HG02642 (cell line): ENCODE measurements around the gene CCR5AS.
"Not testable (repeated sequence)": the region's sequence is repeated elsewhere in the genome, so short reads cannot be mapped to it uniquely, and the experiment has no call there.

Experiments used
- ATAC-seq: cut with Tn5 transposase; IDR thresholded peaks from one replicate; pipeline ENCODE4 v1.9.1; 2021; ENCODE audit warnings: mild to moderate bottlenecking; ENCODE audit not compliant: unreplicated experiment, poor library complexity

CCR5AS gene

DNA sequence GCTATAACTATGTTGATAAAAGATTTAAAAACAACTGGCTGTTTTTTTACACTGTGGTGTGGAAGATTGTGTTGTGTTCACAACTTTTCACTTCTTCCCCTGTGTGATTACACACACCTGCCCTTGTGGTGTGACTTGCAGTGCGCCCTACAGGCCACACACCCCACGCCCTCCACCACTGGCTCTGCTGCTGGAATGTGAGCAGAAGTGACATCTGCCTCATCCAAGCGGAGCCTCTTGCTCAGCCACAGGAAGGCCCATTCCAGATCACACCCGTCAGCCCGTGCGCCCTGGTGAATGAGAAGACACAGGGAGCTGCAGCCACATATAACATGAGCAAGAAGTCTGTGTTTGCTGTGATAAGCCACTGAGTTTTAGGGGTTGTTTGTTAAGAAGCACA lies 46.0 kb downstream of the CCR5AS start:
- ATAC-seq: no peak

DNA sequence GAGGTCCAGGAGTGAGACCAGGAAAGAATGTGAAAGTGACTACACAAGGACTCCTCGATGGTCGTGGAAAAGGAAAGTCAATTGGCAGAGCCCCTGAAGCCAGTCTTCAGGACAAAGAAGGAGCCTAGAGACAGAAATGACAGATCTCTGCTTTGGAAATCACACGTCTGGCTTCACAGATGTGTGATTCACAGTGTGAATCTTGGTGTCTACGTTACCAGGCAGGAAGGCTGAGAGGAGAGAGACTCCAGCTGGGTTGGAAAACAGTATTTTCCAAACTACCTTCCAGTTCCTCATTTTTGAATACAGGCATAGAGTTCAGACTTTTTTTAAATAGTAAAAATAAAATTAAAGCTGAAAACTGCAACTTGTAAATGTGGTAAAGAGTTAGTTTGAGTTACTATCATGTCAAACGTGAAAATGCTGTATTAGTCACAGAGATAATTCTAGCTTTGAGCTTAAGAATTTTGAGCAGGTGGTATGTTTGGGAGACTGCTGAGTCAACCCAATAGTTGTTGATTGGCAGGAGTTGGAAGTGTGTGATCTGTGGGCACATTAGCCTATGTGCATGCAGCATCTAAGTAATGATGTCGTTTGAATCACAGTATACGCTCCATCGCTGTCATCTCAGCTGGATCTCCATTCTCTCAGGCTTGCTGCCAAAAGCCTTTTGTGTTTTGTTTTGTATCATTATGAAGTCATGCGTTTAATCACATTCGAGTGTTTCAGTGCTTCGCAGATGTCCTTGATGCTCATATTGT lies 47.0 kb downstream of the CCR5AS start:
- ATAC-seq: no peak

DNA sequence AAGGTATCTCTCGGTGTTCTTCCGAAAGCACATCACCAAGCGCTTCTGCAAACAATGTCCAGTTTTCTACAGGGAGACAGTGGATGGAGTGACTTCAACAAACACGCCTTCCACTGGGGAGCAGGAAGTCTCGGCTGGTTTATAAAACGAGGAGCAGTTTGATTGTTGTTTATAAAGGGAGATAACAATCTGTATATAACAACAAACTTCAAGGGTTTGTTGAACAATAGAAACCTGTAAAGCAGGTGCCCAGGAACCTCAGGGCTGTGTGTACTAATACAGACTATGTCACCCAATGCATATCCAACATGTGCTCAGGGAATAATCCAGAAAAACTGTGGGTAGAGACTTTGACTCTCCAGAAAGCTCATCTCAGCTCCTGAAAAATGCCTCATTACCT lies 48.4 kb downstream of the CCR5AS start:
- no peak for ATAC-seq

DNA sequence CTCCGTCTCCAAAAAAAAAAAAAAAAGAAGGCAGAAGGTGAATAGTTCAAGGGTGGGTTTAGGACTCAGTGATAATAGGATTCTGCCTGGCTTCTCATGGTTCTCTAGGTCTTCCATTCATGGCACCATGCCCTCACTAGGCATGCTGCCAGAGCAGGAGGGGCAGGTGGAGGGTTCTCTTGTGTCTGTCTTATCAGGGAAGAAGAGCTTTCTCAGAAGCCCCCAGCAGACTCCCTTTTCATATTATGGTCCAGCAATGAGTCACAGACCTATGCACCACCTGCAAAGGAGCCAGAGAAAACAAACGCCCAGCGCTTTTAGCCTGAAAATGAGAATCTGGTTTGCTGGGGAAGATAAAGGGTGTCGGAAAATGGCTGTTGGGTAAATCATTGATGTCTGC lies 50.0 kb downstream of the CCR5AS start:
- ATAC-seq: no peak

DNA sequence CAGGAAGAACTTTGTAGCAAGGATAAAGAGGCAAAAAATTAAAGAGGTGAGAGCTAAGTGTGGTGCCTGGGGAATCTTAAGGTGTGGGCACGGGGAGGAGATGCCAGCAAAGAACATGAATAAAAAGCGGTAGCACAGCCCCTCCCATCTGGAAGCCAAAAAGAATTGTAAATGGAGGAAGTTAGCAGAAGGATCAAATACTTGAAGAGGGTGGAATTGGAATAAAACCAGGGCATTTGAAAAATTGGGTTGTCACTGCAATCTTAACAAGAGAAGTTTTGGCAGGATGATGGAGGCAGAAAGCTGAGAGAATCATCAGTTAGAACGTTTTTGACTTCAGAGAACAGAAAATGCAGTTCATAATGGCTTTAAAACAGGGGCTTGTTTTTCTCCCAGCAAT lies 50.6 kb downstream of the CCR5AS start:
- no peak for ATAC-seq

DNA sequence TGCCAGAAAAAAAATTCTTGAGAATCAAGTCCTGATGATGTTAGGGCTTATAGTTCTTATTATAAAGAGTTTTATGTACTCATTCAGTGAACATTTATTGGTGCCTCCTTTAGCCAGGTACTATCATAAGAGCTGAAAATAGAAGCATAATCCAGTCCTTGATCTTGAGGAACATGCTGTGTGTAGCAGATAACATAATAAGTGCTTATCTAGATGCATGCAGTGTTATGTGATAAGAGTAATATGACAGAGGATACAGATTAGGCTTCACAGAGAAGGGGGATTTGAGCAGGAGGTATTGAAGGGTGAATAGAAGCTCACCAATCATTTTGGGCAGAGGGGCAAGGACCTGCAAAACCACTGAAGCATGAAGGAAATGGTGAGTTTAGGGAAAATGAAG lies 51.9 kb downstream of the CCR5AS start:
- no peak for ATAC-seq

DNA sequence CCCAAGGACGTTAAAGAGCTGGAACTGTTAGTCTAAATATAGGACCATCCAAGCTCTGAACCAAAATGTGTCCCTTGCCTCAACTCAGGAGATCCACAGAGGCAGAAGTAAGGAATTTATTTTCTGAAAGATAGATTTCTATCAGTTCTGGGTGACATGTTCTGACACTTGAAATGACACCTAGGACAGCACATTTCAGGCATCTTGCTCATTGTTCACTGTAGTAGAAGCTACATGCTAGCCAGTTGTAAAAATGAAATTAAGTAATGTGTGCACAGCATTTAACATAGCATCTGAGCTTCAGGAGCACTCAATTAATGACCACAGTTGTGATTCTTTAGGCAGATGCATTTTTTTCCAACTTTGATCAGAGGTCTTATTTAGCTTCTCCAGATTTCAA lies 52.4 kb downstream of the CCR5AS start:
- ATAC-seq: no peak

DNA sequence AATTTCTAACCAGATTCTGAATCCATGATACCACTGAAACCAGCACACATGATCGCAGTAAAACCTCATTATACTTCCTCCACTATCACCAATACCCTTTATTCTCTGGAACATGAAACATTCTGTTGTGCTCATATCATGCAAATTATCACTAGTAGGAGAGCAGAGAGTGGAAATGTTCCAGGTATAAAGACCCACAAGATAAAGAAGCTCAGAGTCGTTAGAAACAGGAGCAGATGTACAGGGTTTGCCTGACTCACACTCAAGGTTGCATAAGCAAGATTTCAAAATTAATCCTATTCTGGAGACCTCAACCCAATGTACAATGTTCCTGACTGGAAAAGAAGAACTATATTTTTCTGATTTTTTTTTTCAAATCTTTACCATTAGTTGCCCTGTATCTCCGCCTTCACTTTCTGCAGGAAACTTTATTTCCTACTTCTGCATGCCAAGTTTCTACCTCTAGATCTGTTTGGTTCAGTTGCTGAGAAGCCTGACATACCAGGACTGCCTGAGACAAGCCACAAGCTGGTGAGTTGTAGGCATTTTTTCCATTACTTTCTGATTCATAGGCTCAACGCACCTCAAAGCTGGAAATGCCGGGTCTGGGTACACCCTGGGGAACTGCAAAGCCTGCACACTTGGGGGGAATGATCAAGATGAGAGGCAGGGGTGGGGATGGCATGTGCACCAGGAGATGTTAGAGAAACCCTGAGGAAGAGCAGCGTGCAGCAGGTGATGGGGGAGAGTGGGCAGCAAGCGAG lies 53.0 kb downstream of the CCR5AS start, which contains the start of gene CCR2:
TSS of gene CCR2 (plus strand) at position 465 of the 764 bp plus-strand sequence. CDS start 3,417 bp downstream, outside the sequence.
- no peak for ATAC-seq

DNA sequence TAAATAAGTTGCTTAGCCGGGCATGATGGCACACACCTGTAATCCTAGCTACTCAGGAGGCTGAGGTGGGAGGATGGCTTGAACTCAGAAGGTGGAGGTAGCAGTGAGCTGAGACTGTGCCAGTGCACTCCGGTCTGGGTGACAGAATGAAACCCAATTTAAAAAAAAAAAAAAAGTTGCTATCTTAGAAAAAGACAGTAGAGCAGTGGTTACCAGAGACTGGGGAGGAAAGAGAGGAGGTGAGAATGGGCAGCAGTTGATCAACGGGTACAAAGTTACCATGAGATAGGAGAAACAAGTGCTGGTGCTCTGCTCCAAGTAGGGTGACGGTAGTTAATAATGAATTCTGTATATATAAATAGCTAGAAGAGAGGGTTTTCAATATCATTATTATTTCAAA lies 53.8 kb downstream of the CCR5AS start:
- no peak for ATAC-seq

DNA sequence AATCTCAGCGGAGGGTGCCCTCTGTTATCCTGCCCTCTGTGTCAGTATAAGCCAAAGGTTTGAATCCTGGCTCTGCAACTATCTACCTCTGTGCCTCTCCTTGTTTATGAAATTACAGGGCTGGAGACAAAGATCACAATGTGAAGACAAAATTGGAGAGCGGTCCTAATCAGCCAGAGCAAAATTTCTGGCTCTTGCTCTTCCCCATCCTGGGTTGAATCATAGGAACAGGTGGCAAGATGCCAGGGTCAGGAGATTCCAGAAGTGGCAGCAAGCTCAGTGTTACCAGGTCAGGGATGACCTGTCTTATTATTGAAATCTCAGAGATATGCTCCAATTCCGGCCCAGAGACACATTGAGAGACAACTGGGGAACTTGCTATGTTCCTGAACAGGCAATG lies 55.2 kb downstream of the CCR5AS start:
- no peak for ATAC-seq

DNA sequence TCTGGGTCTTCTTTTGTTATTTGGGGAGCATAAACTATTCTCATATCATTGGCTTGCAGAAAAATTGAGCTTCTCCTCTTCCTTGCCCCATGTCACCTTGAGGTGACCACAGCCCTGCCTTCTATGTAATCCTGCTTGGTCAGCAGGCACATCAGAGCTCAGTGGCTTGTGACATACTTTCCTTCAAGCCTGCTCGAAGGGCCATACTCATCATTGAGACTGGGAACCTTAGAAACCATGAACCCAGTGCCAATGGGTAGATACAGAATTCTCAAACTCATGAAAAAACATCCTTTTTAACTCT lies 56.7 kb downstream of the CCR5AS start:
- no peak for ATAC-seq

DNA sequence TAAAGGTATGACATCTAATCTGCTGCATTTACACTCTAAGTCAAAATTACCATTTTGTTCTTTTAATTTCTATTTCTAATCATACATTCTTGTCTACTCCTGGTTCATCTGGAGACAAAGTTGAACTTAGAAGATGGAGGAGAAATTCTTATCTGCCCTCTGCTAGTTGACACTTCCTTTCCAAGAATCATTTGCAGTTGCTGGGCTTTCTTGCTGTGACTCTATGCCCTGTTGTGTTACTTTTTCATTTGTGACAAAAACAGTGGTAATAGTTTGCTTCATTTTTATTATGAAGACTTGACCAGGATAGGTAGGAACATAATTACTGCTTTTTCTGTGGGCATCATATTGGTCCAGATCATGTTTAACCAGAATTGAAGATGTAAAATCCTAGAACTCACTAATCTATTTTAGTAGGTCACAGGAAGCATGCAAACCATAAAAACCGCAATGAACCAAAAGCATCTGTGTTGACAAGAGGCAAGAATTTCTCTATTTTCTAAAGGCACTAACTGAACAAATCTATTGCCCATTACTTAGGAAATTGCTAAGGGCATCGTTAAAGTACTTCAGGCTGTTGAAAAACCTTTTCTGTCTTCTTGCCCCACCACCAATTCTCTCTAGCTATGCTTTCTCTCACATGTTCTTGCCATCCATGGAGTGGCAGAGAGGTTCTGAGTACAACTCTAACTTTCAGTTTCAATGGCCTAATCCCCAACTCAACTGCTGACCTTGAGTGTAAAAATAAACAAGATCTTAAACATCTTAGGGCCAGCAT lies 57.2 kb downstream of the CCR5AS start:
- peak; percentile 67 for ATAC-seq

DNA sequence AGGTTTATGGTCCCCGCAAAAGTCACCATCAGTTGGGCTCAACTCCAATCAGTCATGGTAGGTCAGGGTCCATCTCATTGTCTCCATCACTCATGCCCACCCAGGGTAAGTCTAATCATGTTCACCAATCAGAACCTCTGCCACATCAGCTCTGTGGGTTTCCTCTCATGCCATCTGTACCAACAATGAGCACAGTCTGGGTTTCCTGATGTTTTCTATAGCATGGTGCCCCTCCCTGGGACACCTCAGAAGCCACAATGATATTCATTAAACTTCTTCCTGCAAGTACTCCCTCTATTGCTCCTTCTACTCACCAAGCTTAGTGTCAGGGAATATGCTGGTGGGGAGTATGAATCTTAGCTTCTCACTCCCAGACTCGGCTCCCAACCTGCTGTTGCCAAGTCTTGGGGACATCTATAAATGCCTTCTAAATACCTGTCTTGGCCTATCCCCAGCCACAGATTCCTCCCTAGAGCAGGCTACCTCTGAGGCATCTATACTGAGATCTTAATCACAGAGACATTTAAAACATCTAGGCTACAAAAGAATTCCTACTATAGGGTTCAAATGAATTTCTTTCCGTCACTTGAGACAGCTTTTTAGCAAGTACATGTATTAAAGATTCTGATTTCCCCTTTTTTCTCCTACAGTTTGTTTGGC lies 57.9 kb downstream of the CCR5AS start:
- no peak for ATAC-seq

DNA sequence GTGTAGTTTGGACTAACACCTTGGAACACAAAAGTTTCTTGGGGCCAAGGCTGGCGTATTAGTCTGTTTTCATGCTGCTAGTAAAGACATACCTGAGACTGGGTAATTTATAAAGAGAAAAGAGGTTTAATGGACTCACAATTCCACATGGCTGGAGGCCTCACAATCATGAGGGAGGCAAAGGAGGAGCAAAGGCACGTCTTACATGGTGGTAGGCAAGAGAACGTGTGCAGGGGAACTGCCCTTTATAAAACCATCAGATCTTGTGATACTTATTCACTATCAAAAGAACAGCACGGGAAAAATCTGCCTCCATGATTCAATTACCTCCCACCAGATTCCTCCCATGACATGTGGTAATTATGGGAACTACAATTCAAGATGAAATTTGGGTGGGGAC lies 62.4 kb downstream of the CCR5AS start:
- no peak for ATAC-seq

DNA sequence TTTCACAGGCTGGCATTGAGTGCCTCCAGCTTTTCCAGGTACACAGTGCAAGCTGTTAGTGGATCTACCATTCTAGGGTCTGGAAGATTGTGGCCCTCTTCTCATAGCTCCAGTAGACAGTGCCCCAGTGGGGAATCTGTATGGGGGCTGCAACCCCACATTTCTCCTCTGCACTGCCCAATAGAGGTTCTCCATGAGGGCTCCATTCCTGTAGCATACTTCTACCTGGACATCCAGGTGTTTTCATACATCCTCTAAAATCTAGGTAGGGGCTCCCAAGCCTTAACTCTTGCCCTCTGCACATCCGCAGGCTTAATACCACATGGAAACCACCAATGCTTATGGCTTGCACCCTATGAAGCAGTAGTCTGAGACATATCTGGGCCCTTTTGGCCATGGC lies 68.0 kb downstream of the CCR5AS start:
- no peak for ATAC-seq

DNA sequence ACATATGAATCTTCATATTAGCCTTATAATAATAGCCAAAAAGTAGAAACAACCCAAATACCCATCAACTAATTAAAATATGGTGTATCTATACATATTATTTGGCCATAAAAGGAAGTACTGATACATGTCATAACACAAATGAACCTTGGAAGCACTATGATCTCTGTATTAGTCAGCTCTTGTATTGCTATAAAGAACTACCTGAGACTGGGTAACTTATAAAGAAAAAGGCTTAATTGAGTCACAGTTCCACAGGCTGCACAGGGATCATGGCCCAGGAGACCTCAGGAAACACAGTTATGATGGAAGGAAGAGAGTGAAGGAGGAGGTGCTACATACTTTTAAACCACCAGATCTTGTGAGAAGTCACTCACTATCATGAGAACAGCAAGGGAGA lies 69.0 kb downstream of the CCR5AS start:
- no peak for ATAC-seq

DNA sequence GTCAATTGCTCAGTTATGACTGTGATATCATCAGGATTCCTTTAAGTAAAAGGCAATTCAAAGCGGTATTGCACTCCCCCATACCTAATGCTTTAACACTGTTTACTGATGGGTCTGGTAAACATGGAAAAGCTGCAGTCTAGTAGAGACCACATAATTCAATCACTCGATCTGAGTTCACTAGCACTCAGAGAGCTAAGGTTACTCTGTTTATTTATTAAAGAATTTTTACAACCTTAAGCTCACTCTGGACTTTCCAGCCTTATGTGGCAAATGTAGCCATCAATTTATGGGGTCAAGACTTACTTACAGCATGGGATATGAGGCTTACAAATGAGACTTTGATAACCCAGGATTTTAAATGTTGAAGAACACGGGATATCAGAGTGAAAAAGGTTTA lies 71.3 kb downstream of the CCR5AS start:
- ATAC-seq: no peak

DNA sequence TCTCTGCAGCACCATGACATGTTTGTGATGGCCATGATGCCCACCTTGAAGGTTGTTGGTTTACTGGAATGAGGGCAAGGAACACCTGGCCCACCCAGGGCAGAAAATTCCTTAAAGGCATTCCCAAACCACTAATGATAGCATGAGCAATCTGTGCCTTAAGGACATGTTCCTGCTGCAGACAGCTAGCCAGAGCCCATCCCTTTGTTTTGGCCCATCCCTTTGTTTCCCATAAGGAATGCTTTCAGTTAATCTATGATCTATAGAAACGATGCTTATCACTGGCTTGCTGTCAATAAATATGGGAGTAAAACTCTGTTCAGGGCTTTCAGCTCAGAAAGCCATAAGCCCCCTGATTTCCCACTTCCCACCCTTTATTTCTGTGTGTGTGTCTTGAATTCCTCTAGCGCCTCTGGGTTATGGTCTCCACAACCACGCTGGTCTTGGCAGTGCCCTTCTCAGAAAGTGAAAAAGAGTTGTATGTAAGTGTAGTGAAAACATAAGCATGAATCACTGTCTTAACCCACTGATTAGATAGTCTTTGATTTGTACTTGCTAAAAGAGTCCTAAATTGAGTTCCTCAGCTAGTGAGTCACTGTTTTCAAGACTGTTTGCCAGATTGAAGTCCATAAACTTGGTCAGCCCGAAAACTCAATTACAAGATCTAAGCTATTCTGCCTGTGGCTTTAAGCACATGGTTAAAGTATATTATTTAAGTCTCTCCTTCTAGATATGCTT lies 72.0 kb downstream of the CCR5AS start:
- no peak for ATAC-seq

DNA sequence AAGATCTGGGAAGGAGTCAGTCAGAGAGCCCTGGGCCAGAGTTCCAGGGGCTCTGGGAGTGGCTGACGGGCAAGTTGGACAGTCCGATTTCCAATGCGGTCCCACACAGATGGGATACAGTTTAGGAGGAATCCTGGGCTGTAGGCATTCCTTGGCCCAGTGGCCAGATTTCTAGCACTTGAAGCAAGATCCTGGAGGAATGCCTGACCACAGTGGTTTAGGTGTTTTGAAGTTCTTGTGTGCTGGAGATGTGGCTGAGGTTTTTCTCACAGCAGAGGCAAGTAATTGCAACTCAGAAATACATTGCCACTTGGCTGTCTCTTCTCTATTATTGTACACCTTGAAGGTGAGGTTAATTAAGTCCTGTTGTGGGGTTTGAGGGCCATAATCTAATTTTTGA lies 76.2 kb downstream of the CCR5AS start:
- not testable (repeated sequence) for ATAC-seq

DNA sequence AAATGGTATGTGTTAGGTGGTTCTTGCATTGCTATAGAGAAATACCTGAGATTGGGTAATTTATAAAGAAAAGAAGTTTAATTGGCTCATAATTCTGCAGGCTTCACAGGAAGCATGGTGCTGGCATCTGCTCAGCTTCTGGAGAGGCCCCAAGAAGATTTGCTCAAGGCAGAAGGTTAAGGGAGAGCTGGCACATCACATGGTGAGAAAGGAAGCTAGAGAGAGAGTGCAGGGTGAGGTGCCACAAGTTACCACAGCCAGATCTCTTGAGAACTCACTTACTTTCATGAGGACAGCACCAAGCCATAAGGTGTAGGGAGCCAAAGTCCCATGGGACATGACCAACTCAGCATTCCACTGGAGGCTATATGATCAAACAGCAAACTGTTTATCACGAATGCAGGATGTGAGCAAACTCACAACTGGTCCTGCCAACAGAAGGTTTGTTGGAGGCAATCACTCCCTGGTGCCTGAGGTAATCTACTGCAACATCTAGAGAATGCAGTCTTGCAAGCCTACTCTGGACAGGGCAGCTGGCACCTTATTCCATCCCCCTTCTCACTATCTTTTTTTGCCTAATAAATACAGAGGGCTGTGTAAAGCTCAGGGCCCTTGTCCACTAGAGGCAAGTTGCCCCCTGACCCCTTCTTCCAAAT lies 81.1 kb downstream of the CCR5AS start:
- no peak for ATAC-seq
